Upper lobe of left lung (tissue), 4 donors: ENCODE results near the gene SLC27A1.

Experiments
- CTCF ChIP-seq, 6 experiments: fragments of 450-650 bp in 4 of 6; fragments of 200-600 bp in 2 of 6; sonication (generic) in 2 of 6; IDR thresholded peaks; one replicate each; pipeline ENCODE4 v1.5.1; 2016 to 2019; ENCODE audit warnings: antibody characterized with exemption in 6 of 6
- EP300 ChIP-seq, 4 donors: sonication (generic); formaldehyde crosslinking; IDR thresholded peaks; one replicate each; pipeline ENCODE4 v1.5.1; 2017; ENCODE audit warnings: antibody characterized with exemption in 4 of 4, control low read depth in 2 of 4
- POLR2A ChIP-seq, 4 donors: fragments of 450-650 bp; IDR thresholded peaks; one replicate each; pipeline ENCODE4 v1.5.1; 2016 to 2017; ENCODE audit warnings: antibody characterized with exemption in 4 of 4, mild to moderate bottlenecking in 2 of 4

DNA sequence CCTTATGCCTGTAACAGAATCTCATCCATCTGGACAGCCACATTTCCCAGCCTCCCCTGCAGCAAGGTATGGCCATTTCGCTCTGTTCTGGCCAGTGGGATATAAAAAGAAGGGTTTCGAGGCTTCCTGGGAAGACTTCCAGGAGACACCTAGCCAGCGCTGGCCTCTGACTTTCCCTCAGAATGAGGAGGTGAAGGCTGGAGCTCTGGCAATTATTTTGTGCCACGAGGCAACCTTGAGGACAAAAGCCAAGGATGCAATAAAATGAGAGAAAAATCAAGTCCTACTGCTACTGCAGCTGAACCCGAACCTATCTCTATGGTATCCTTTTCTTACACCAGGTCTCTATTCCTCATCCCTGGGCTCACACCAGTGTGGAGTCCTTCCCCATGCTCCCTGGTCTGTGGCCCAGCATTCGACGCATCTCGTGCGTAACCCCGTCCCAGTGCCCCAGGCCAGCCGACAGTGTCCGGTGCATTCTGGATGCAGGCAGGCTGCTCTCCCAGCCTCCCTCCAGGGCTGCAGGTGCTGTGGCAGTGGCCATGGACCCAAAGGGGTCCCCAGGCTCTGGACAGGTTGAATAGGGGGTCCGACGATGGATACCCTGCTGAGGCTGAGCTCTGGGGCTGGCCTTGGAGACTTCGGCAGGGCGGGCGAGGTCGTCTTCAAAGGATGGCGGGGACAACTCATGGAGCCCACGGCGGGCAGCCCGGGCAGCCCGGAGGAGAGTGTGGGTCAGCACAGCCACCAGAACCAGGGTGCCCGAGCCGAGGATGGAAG is 34.0 kb upstream of the SLC27A1 start:
- TF ChIP-seq POLR2A (IDR thresholded peaks at IDR 0.05): no peak
- no peak for TF ChIP-seq CTCF (IDR thresholded peaks at IDR 0.05)
- TF ChIP-seq EP300 (IDR thresholded peaks at IDR 0.05): no peak
